Bronchial epithelial cell (primary cell): ENCODE results near the gene LGALS7B. TPM values are rescaled to one million over a fixed set of nuclear protein-coding genes. Genes with fewer than 3 reads are reported as not detected.
"Not testable (repeated sequence)": the region's sequence is repeated elsewhere in the genome, so short reads cannot be mapped to it uniquely, and the experiment has no call there.

Experiments used
- DNase-seq: peaks from one replicate; pipeline ENCODE4 v3.0.0-alpha.2; 2010; ENCODE audit warnings: low read depth
- FAIRE-seq: peaks from 2 replicates; lab custom pipeline; 2011; peaks lifted over from hg19 to GRCh38; lab: Jason Lieb, UNC
- H3K27me3 ChIP-seq: 2 replicates; pipeline ENCODE4 v1.5.1; 2011; ENCODE audit warnings: low read length; ENCODE audit not compliant: control insufficient read depth, insufficient read depth
- H3K36me3 ChIP-seq: 2 replicates; pipeline ENCODE4 v1.5.1; 2011; ENCODE audit warnings: low read length; ENCODE audit not compliant: control insufficient read depth, insufficient read depth
- H3K4me3 ChIP-seq: 2 replicates; pipeline ENCODE4 v1.5.1; 2011; ENCODE audit warnings: mild to moderate bottlenecking, low read depth, low read length, control low read depth
- total RNA-seq: library from RNA; depleted of rRNA; stranded (reverse); fragments of >200 nt; gene quantifications from 2 replicates; pipeline ENCODE4 v1.2.1, GENCODE V29; 2014
- TF ChIP-seq, protein P1 (sequence below): IDR thresholded peaks from 2 replicates; pipeline ENCODE4 v1.5.1; 2011; ENCODE audit warnings: mild to moderate bottlenecking, moderate library complexity, low read length, control low read depth, inconsistent platforms; ENCODE audit not compliant: insufficient read depth, severe bottlenecking

LGALS7B gene
- total RNA-seq, 1 donor from 2014 or later = 1,636 TPM

- no peak for DNase-seq
- Histone ChIP-seq H3K27me3 (no peaks in the 10 kb centered on the region), H3K36me3 (peaks cover 7% of the 10 kb centered on the region), H3K4me3 (no peak overlapping the region)
- FAIRE-seq = peak; percentile 60
- TF ChIP-seq, protein P1, sequence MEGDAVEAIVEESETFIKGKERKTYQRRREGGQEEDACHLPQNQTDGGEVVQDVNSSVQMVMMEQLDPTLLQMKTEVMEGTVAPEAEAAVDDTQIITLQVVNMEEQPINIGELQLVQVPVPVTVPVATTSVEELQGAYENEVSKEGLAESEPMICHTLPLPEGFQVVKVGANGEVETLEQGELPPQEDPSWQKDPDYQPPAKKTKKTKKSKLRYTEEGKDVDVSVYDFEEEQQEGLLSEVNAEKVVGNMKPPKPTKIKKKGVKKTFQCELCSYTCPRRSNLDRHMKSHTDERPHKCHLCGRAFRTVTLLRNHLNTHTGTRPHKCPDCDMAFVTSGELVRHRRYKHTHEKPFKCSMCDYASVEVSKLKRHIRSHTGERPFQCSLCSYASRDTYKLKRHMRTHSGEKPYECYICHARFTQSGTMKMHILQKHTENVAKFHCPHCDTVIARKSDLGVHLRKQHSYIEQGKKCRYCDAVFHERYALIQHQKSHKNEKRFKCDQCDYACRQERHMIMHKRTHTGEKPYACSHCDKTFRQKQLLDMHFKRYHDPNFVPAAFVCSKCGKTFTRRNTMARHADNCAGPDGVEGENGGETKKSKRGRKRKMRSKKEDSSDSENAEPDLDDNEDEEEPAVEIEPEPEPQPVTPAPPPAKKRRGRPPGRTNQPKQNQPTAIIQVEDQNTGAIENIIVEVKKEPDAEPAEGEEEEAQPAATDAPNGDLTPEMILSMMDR = no peak
Observed at GRCh38 chr19:38815059-38816001, 26.3 kb downstream of the LGALS7B start.

DNA sequence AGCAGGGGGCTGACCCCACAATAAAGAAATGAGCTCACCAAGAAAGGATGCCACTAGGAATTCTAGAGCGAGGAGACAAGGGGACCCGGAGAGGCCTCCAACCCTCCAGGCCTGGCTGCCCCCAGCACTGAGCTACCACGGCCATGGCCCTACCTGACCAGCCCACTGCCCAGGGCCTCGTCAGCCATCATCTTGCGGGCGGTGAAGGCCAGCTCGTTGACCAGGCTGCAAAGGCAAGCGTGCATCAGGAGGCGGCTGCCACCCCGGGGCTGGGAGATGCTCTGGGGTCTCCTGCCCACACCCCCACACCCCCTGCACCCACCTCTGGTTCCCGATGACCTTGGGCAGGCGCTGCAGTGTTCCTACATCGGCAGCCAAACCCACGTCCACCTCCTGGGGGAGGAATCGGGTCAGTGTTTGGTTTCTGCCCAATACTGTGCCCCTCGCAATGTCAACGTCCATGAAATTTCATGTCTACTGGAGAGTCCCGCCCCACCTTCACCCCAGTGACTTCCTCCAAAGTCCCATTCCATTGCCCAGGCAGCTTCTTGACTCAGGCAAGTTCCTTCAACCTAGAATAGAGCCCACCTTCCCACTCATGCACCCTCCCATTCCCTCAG lies 27.2 kb downstream of the LGALS7B start:
- H3K4me3 ChIP-seq = no peak overlapping the region
- TF ChIP-seq, protein P1 = no peak
- no peak for DNase-seq
- no peaks in the 10 kb centered on the region for H3K27me3 ChIP-seq
- FAIRE-seq = no peak
- peaks cover 7% of the 10 kb centered on the region for H3K36me3 ChIP-seq

DNA sequence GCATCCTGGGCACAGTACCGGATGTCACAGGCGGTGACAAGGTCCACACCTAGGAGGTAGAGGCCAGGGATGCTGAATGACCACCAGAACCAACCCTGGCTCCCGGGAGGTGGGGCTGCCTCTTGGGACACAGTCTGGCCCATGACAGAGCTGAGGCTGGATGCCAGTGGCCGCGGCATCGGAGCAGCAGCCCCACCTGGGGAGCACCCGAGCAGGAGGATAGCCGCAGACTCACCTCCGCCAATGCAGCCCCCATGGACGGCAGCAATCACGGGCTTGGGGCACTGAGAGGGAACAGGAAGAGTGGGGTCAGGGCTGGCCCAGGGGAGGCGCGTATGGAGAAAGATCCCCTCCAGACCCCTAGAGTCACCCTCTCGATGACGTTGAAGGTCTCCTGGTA lies 28.1 kb downstream of the LGALS7B start:
- DNase-seq (no peak), FAIRE-seq (peak; percentile 79)
- peaks cover 7% of the 10 kb centered on the region for H3K36me3 ChIP-seq
- no peak overlapping the region for H3K4me3 ChIP-seq
- TF ChIP-seq, protein P1 = no peak
- H3K27me3 ChIP-seq = no peaks in the 10 kb centered on the region

DNA sequence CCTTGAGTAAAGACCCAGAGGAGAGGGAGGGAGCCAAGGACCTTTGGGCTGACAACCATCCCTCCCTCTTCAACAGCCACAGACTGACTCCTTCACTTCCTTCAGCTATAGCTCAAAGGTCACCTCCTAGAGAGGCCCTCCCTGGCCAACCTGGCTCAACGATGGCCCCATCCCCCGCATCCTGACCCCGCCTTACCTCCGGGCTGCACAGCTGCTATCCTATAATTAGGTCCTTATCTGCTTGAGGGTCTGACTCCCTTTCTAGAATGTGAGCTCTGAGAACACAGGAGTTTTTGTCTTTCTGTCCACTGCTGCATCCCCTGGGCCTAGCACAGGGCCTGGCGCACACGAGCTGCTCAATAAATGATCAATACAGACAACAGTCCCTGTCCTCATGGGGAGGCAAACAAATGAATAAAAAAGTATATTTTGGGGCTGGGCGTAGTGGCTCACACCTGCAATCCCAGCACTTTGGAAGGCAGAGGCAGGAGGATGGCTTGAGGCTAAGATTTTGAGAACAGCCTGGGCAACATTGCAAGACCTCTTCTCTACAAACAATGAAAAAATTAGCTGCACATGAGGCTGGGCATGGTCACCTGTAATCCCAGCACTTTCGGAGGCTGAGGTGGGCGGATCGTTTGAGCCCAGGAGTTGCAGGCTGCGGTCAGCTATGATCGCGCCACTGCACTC lies 30.4 kb downstream of the LGALS7B start:
- TF ChIP-seq, protein P1 = no peak
- no peaks in the 10 kb centered on the region for H3K27me3 ChIP-seq
- peaks cover 7% of the 10 kb centered on the region for H3K36me3 ChIP-seq
- no peak overlapping the region for H3K4me3 ChIP-seq
- no peak for FAIRE-seq
- DNase-seq = no peak

GRCh38 chr19:38821230-38821825 lies 32.3 kb downstream of the LGALS7B start:
- H3K27me3 ChIP-seq, FAIRE-seq, H3K36me3 ChIP-seq, H3K4me3 ChIP-seq, DNase-seq: not testable (repeated sequence)

GRCh38 chr19:38825936-38826335 lies 36.9 kb downstream of the LGALS7B start:
- not testable (repeated sequence) for H3K36me3 ChIP-seq, FAIRE-seq, H3K4me3 ChIP-seq, H3K27me3 ChIP-seq, DNase-seq
